Type B pancreatic cell (in vitro differentiated cells): ENCODE data around the gene ERCC4. TPM values are rescaled to one million over a fixed set of nuclear protein-coding genes. Genes with fewer than 3 reads are reported as not detected.
"Not testable (repeated sequence)": the region's sequence is repeated elsewhere in the genome, so short reads cannot be mapped to it uniquely, and the experiment has no call there.

Experiments used
- DNase-seq: peaks from one replicate; pipeline ENCODE4 v3.0.0; 2021; ENCODE audit warnings: mixed read lengths; ENCODE audit not compliant: unreplicated experiment; ENCODE audit errors: extremely low spot score
- H3K27ac Mint-ChIP-seq: 2 replicates; pipeline ENCODE4 v1.8.0; 2021; ENCODE audit warnings: mild to moderate bottlenecking, mixed read lengths
- H3K27me3 Mint-ChIP-seq: 2 replicates; pipeline ENCODE4 v1.8.0; 2021; ENCODE audit warnings: mixed read lengths
- H3K36me3 Mint-ChIP-seq: 2 replicates; pipeline ENCODE4 v1.8.0; 2021; ENCODE audit warnings: mixed read lengths
- H3K4me1 Mint-ChIP-seq: one replicate; pipeline ENCODE4 v1.8.0; 2021; ENCODE audit warnings: mixed read lengths; ENCODE audit not compliant: unreplicated experiment
- H3K4me3 Mint-ChIP-seq: 2 replicates; pipeline ENCODE4 v1.8.0; 2021; ENCODE audit warnings: mild to moderate bottlenecking, mixed read lengths
- H3K9me3 Mint-ChIP-seq: 2 replicates; pipeline ENCODE4 v1.8.0; 2021; ENCODE audit warnings: mixed read lengths
- CTCF ChIP-seq: fragments of 200-600 bp; sonication (generic); conservative IDR thresholded peaks from 2 replicates; pipeline ENCODE4 v1.5.0; 2021; ENCODE audit warnings: antibody characterized with exemption, mild to moderate bottlenecking
- total RNA-seq: library from RNA; stranded (reverse); gene quantifications from 2 replicates; pipeline ENCODE4 v1.2.1, GENCODE V29; 2021; ENCODE audit warnings: low replicate concordance

The ERCC4 gene
- total RNA-seq, 1 donor from 2014 or later: 17.9 TPM

DNA sequence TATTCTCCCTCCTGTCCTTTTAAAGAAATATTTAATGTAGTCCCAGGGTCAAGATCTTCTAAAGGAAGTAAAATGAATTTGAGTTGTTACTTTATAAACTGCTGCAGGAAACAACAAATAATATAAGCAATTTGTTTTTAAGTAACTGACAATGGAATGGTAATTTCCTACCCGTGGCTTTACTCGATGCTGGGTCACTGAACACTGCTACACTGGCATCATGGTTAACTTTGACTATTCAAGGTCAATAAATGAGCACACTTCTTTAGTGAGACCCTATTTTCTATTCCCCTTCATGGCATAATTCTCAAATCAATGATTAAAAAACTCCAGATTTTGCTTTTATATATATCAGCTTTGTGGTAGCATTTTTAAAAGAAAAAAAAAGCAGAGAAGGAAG is 22.1 kb upstream of the ERCC4 start:
- Mint-ChIP-seq H3K4me1 (no peaks in the 10 kb centered on the region), H3K36me3 (no peaks in the 10 kb centered on the region), H3K27ac (no peak overlapping the region), H3K4me3 (no peak overlapping the region), H3K27me3 (peaks cover 4% of the 10 kb centered on the region), H3K9me3 (peaks cover 3% of the 10 kb centered on the region)
- TF ChIP-seq CTCF: no peak
- no peak for DNase-seq

DNA sequence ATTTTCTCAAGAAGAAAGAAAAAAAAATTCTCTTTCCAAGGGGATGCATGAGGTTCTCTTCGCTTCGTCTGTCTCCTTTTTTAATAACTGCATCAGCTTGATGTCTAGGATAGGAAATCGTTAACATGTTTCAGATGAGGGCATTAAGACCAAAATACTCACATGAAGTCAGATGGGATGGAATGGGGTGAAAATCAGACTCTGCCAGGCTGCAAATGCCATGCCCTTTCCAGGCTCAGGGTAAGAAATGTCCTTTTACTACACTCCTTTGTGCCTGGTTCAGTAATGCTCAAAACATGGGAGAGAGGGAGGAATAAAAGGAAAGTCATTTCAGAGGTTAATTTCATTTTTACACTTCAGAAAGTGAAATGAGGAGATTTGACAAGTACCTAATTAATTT is 21.7 kb upstream of the ERCC4 start:
- H3K4me3 Mint-ChIP-seq: no peak overlapping the region
- H3K4me1 Mint-ChIP-seq: no peaks in the 10 kb centered on the region
- TF ChIP-seq CTCF: no peak
- peaks cover 3% of the 10 kb centered on the region for H3K9me3 Mint-ChIP-seq
- H3K27ac Mint-ChIP-seq: no peak overlapping the region
- DNase-seq: no peak
- no peaks in the 10 kb centered on the region for H3K36me3 Mint-ChIP-seq
- H3K27me3 Mint-ChIP-seq: peaks cover 8% of the 10 kb centered on the region

GRCh38 chr16:13902052-13902451 is 17.9 kb upstream of the ERCC4 start:
- Mint-ChIP-seq H3K27me3 (peaks cover 6% of the 10 kb centered on the region), H3K9me3 (peaks cover 3% of the 10 kb centered on the region), H3K36me3 (no peaks in the 10 kb centered on the region), H3K4me1 (no peaks in the 10 kb centered on the region), H3K27ac (no peak overlapping the region), H3K4me3 (no peak overlapping the region)
- DNase-seq: no peak
- no peak for TF ChIP-seq CTCF

DNA sequence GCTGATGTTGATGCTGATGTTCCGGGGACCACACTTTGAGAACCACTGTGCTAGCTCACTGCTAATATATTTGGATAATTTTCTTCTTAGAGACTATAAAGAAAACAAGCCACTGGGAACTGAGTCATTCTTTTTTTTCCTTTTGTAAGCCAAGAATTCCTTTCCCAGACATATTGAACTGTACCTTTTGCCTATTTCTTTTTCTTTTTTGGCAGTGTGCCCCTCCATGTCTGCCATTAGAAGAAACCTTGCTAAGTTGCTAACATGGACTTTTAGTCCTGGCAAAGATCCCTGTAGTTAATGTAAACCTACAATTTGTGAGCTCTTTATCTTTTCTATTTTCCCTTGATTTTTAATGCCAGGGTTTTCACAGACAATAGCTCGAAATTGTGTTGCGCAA is 17.3 kb upstream of the ERCC4 start:
- TF ChIP-seq CTCF: no peak
- Mint-ChIP-seq H3K4me3 (no peak overlapping the region), H3K4me1 (no peaks in the 10 kb centered on the region), H3K9me3 (peaks cover 3% of the 10 kb centered on the region), H3K27me3 (peaks cover 10% of the 10 kb centered on the region), H3K36me3 (no peaks in the 10 kb centered on the region), H3K27ac (no peak overlapping the region)
- no peak for DNase-seq

DNA sequence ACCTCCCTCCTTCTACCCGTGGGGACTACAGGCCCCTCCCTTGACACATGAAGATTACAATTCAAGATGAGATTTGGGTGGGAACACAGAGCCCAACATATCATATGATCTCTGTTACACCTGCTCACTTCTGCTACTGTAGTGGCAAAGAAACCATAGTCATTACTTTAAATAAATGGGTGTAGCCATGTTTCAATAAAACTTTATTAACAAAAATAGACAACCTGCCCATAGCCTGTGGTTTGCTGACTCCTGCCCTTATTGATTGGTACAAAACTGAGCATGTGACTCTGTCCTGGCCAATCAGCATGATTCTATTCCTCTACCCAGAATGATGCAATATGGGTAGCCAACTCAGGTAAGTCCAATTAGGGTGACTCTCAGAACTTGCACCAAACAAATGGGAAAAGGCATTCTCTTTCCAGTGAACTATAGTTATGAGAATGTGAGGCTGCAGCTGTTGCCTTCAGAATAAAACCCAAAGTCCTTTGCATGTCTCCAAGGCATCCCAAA is 15.7 kb upstream of the ERCC4 start:
- H3K36me3 Mint-ChIP-seq: no peaks in the 10 kb centered on the region
- no peak for DNase-seq
- no peak overlapping the region for H3K27ac Mint-ChIP-seq
- H3K4me3 Mint-ChIP-seq: no peak overlapping the region
- H3K27me3 Mint-ChIP-seq: peaks cover 19% of the 10 kb centered on the region
- TF ChIP-seq CTCF: no peak
- peaks cover 3% of the 10 kb centered on the region for H3K9me3 Mint-ChIP-seq
- H3K4me1 Mint-ChIP-seq: no peaks in the 10 kb centered on the region

- not testable (repeated sequence) for H3K36me3 Mint-ChIP-seq, DNase-seq, H3K9me3 Mint-ChIP-seq, H3K27ac Mint-ChIP-seq, H3K4me3 Mint-ChIP-seq, H3K4me1 Mint-ChIP-seq
- TF ChIP-seq CTCF: peak; percentile 49
- peaks cover 19% of the 10 kb centered on the region for H3K27me3 Mint-ChIP-seq
Measured at GRCh38 chr16:13904822-13905221, 15.1 kb upstream of the ERCC4 start.
